H9 (cell line): ENCODE data around the gene DNAH8. TPM values are rescaled to one million over a fixed set of nuclear protein-coding genes. Genes with fewer than 3 reads are reported as not detected.

ENCODE experiments used
- DNase-seq: peaks from one replicate; pipeline ENCODE4 v3.0.0-alpha.2; 2017
- H2AFZ ChIP-seq: one replicate; pipeline ENCODE4 v1.6.1; 2013; ENCODE audit warnings: mild to moderate bottlenecking, low read length, control low read depth, moderate library complexity
- H2AK5ac ChIP-seq: 2 replicates; pipeline ENCODE4 v1.6.1; 2013; ENCODE audit warnings: low read length, control low read depth, mixed read lengths; ENCODE audit not compliant: insufficient read length
- H2BK120ac ChIP-seq: one replicate; pipeline ENCODE4 v1.6.1; 2013; ENCODE audit warnings: low read depth, mild to moderate bottlenecking, low read length, control low read depth, inconsistent platforms; ENCODE audit not compliant: poor library complexity, severe bottlenecking
- H2BK12ac ChIP-seq: 2 replicates; pipeline ENCODE4 v1.6.1; 2013; ENCODE audit warnings: low read length, control low read depth, mixed read lengths, low read depth; ENCODE audit not compliant: insufficient read length
- H2BK15ac ChIP-seq: 2 replicates; pipeline ENCODE4 v1.6.1; 2013; ENCODE audit warnings: low read depth, low read length, control low read depth
- H2BK20ac ChIP-seq: one replicate; pipeline ENCODE4 v1.6.1; 2013; ENCODE audit warnings: low read depth, mild to moderate bottlenecking, low read length, control low read depth, inconsistent platforms; ENCODE audit not compliant: poor library complexity, severe bottlenecking
- H2BK5ac ChIP-seq: 2 replicates; pipeline ENCODE4 v1.6.1; 2013; ENCODE audit warnings: low read length, control low read depth, mixed read lengths; ENCODE audit not compliant: insufficient read length
- H3K14ac ChIP-seq: 2 replicates; pipeline ENCODE4 v1.6.1; 2013; ENCODE audit warnings: low read length, control low read depth; ENCODE audit not compliant: insufficient read depth
- H3K18ac ChIP-seq: 2 replicates; pipeline ENCODE4 v1.6.1; 2013; ENCODE audit warnings: low read depth, mild to moderate bottlenecking, mixed read lengths, low read length, control low read depth; ENCODE audit not compliant: insufficient read length
- H3K23ac ChIP-seq: 2 replicates; pipeline ENCODE4 v1.6.1; 2013; ENCODE audit warnings: low read length, control low read depth, mixed read lengths, low read depth; ENCODE audit not compliant: insufficient read length
- H3K23me2 ChIP-seq: 2 replicates; pipeline ENCODE4 v1.6.1; 2013; ENCODE audit warnings: low read depth, mild to moderate bottlenecking, mixed read lengths, low read length, control low read depth; ENCODE audit not compliant: insufficient read length, poor library complexity, severe bottlenecking
- H3K27ac ChIP-seq: 2 replicates; pipeline ENCODE4 v1.5.1; 2013; ENCODE audit warnings: low read length, control low read depth, mixed read lengths, low read depth; ENCODE audit not compliant: insufficient read length
- H3K27me3 ChIP-seq: 2 replicates; pipeline ENCODE4 v1.6.1; 2013; ENCODE audit warnings: low read length, control low read depth, inconsistent platforms; ENCODE audit not compliant: insufficient read depth
- H3K4ac ChIP-seq: 2 replicates; pipeline ENCODE4 v1.6.1; 2013; ENCODE audit warnings: low read depth, mild to moderate bottlenecking, control low read depth, inconsistent platforms, low read length, moderate library complexity
- H3K4me1 ChIP-seq: 2 replicates; pipeline ENCODE4 v1.6.1; 2013; ENCODE audit warnings: low read length, control low read depth, inconsistent platforms; ENCODE audit not compliant: insufficient read depth
- H3K4me2 ChIP-seq: 2 replicates; pipeline ENCODE4 v1.6.1; 2013; ENCODE audit warnings: low read length, control low read depth, mixed read lengths; ENCODE audit not compliant: insufficient read length, insufficient read depth
- H3K56ac ChIP-seq: 2 replicates; pipeline ENCODE4 v1.6.1; 2013; ENCODE audit warnings: low read depth, mild to moderate bottlenecking, mixed read lengths, low read length, control low read depth; ENCODE audit not compliant: insufficient read length
- H3K79me1 ChIP-seq: 2 replicates; pipeline ENCODE4 v1.6.1; 2013; ENCODE audit warnings: low read depth, mild to moderate bottlenecking, moderate library complexity, low read length, control low read depth, inconsistent platforms; ENCODE audit not compliant: insufficient read depth, poor library complexity, severe bottlenecking
- H3K79me2 ChIP-seq: 2 replicates; pipeline ENCODE4 v1.6.1; 2013; ENCODE audit warnings: low read length, control low read depth, inconsistent platforms; ENCODE audit not compliant: insufficient read depth
- H3K9ac ChIP-seq: 2 replicates; pipeline ENCODE4 v1.6.1; 2013; ENCODE audit warnings: low read length, control low read depth, mixed read lengths; ENCODE audit not compliant: insufficient read length; ENCODE audit errors: extremely low read depth
- H3K9me3 ChIP-seq: one replicate; pipeline ENCODE4 v1.6.1; 2013; ENCODE audit warnings: low read depth, low read length, inconsistent platforms; ENCODE audit not compliant: control insufficient read depth
- H3T11ph ChIP-seq: one replicate; pipeline ENCODE4 v1.6.1; 2013; ENCODE audit warnings: mild to moderate bottlenecking, low read length, control low read depth, inconsistent platforms
- H4K20me1 ChIP-seq: one replicate; pipeline ENCODE4 v1.6.1; 2013; ENCODE audit not compliant: control insufficient read depth, insufficient read length, insufficient read depth
- H4K5ac ChIP-seq: 2 replicates; pipeline ENCODE4 v1.6.1; 2013; ENCODE audit warnings: low read depth, mild to moderate bottlenecking, mixed read lengths, low read length, control low read depth; ENCODE audit not compliant: insufficient read length
- H4K8ac ChIP-seq: replicated peaks from 2 replicates; pipeline ENCODE4 v1.6.1; 2013; ENCODE audit warnings: low read length, control low read depth, mixed read lengths, low read depth; ENCODE audit not compliant: insufficient read length
- H4K91ac ChIP-seq: 2 replicates; pipeline ENCODE4 v1.6.1; 2013; ENCODE audit warnings: low read depth, mild to moderate bottlenecking, moderate library complexity, mixed read lengths, low read length, control low read depth; ENCODE audit not compliant: insufficient read length
- H3K27ac Mint-ChIP-seq, 3 experiments: 2 replicates in 2 of 3; 3 replicates in 1 of 3; pipeline ENCODE4 v1.8.0; 2020 to 2021; ENCODE audit warnings: mixed read lengths in 3 of 3, mild to moderate bottlenecking in 1 of 3, moderate library complexity in 1 of 3
- H3K27me3 Mint-ChIP-seq: 2 replicates; pipeline ENCODE4 v1.8.0; 2021; ENCODE audit warnings: low read depth, mild to moderate bottlenecking, moderate library complexity, mixed read lengths
- H3K36me3 Mint-ChIP-seq, 3 experiments: 2 replicates in 2 of 3; 3 replicates in 1 of 3; pipeline ENCODE4 v1.8.0; 2020 to 2021; ENCODE audit warnings: low read depth in 3 of 3, mixed read lengths in 3 of 3; ENCODE audit not compliant: insufficient read depth in 1 of 3
- H3K4me1 Mint-ChIP-seq, 2 experiments: 2 replicates each; pipeline ENCODE4 v1.8.0; 2020; ENCODE audit warnings: mixed read lengths in 2 of 2
- H3K4me3 Mint-ChIP-seq, 2 experiments: 2 replicates in 1 of 2; 3 replicates in 1 of 2; pipeline ENCODE4 v1.8.0; 2020 to 2021; ENCODE audit warnings: mild to moderate bottlenecking in 2 of 2, mixed read lengths in 2 of 2, moderate library complexity in 1 of 2
- H3K9me3 Mint-ChIP-seq, 2 experiments: 2 replicates in 1 of 2; 3 replicates in 1 of 2; pipeline ENCODE4 v1.8.0; 2020; ENCODE audit warnings: mild to moderate bottlenecking in 2 of 2, mixed read lengths in 2 of 2, moderate library complexity in 1 of 2
- CTCF ChIP-seq: fragments of 200-600 bp; sonication (generic); conservative IDR thresholded peaks from 3 replicates; pipeline ENCODE4 v1.8.0; 2021; ENCODE audit warnings: antibody characterized with exemption, mild to moderate bottlenecking
- WGBS: extraction: QIAGEN DNeasy Blood & Tissue Kit; methylation state at CpG from one replicate; pipeline ENCODE4 v1.1.7; 2013; ENCODE audit warnings: missing lambda C conversion rate, low lambda C conversion rate, mixed read lengths; ENCODE audit not compliant: insufficient read length; ENCODE audit errors: extremely low coverage; 5-methylcytosine and 5-hydroxymethylcytosine counted together
- total RNA-seq: library from RNA; stranded (reverse); gene quantifications from 2 replicates; pipeline ENCODE4 v1.2.1, GENCODE V29; 2021

DNAH8 gene
- total RNA-seq, 1 experiment from 2014 or later = not detected

GRCh38 chr6:39048481-39049399, 333.6 kb downstream of the DNAH8 start, which contains the start of gene GLP1R:
Gene GLP1R, plus strand, starts transcription at chr6:39048781. Its CDS starts 60 bp downstream, at chr6:39048841.
- H3K4me1 Mint-ChIP-seq = peaks cover 11 to 21% of the 10 kb centered on the region in 2 experiments
- H3K4me2 ChIP-seq = peak within 1 kb of the TSS; percentile 51
- H3K4me1 ChIP-seq = peaks cover 3% of the 10 kb centered on the region; the same call in 1 of the 2 replicates
- H2BK15ac ChIP-seq = no peak within 1 kb of the TSS
- H4K8ac ChIP-seq = no peak within 1 kb of the TSS
- H3K27me3 Mint-ChIP-seq = peaks cover 71% of the 10 kb centered on the region
- H3K9ac ChIP-seq = peak within 1 kb of the TSS; percentile 1
- no peak within 1 kb of the TSS for H3K27ac Mint-ChIP-seq
- H4K91ac ChIP-seq = no peak within 1 kb of the TSS
- peak; percentile 56 for DNase-seq
- H3K79me1 ChIP-seq = no peaks in the 10 kb centered on the region
- H2BK12ac ChIP-seq = no peak within 1 kb of the TSS
- no peak within 1 kb of the TSS for H4K5ac ChIP-seq
- H3K27ac ChIP-seq = no peak within 1 kb of the TSS
- no peak within 1 kb of the TSS for H2AK5ac ChIP-seq
- no peak within 1 kb of the TSS for H2BK120ac ChIP-seq
- H2AFZ ChIP-seq = no peak within 1 kb of the TSS
- H3K27me3 ChIP-seq = peaks cover 21% of the 10 kb centered on the region; the same call in 1 of the 2 replicates
- no peaks in the 10 kb centered on the region for H3K9me3 ChIP-seq
- H3K79me2 ChIP-seq = no peaks in the 10 kb centered on the region
- H2BK20ac ChIP-seq = no peak within 1 kb of the TSS
- no peak within 1 kb of the TSS for H3T11ph ChIP-seq
- peaks cover 9% of the 10 kb centered on the region for H3K23me2 ChIP-seq
- no peak within 1 kb of the TSS for H3K23ac ChIP-seq
- H3K9me3 Mint-ChIP-seq = no peaks in the 10 kb centered on the region
- H3K36me3 Mint-ChIP-seq = no peaks in the 10 kb centered on the region
- H3K18ac ChIP-seq = no peak within 1 kb of the TSS
- H4K20me1 ChIP-seq = no peaks in the 10 kb centered on the region
- H3K4me3 Mint-ChIP-seq = peak within 1 kb of the TSS; percentile 74 to 84
- no peak; the same call in 2 of the 3 replicates for TF ChIP-seq CTCF
- no peak within 1 kb of the TSS for H3K56ac ChIP-seq
- peak within 1 kb of the TSS; percentile 76 for H3K14ac ChIP-seq
- WGBS = no CpG with 5 or more reads among the region's 74 CpGs
- H3K4ac ChIP-seq = no peak within 1 kb of the TSS
- H2BK5ac ChIP-seq = no peak within 1 kb of the TSS
